ENCODE results near the gene PRR36. TPM values are rescaled to one million over a fixed set of nuclear protein-coding genes. Genes with fewer than 3 reads are reported as not detected.
A peak's percentile ranks its signal among the peaks of the same experiment; 100 is the strongest.

Gene PRR36
- total and polyA plus RNA-seq, 11 donors: 0.01 to 0.27 (median 0.08) TPM; not detected in 4

DNA sequence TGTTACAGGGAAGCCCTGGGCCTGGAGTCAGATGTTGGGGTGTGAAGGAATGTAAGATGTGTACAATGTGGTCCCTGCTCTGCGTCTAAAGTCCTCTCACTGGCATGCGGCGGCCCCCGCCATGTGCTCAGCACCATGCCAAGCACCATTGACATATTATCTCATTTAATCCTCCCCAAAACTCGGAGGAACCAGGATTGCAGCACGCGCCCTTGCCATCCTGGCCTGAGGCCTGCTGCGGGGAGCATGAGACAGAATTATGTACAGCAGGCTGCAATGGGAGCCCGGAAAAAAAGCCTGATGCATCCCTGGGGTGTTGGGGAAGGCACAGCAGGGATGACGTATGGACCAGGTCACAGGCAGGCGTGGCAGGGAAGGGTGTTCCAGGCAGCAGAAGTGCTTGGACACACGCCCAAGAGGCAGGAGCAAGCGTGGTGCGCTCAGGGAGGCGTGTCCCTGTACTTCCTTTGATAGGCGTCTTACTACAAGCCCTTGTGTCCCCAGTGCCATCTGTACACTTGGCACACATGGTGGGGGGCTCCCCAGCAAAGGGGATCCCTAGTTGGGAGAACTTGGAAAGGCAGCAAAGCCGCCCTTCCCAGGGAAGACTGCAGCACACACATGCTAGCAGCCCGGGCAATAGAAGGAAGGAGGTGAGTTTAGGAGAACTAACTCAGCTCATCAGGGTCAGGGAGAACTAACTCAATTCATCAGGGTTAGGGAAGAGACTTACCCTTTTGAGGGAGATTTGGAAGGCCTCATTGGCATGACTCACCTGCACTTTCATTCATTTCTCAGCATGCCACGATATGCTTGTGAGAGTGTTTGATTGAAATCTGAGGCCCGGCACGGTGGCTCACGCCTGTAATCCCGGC, 40.7 kb downstream of the PRR36 start:
- intact Hi-C loops (cut with DNase I): no loop called here
- DNase-seq: peak; percentile 78 to 92 (median 81)
- Histone ChIP-seq H3K36me3 (no peaks in the 10 kb centered on the region), H3K9me3 (no peaks in the 10 kb centered on the region), H3K4me3 (no peak overlapping the region), H3K4me1 (peaks cover 0 to 43% (median 22%) of the 10 kb centered on the region in 12 donors), H3K27me3 (no peaks in the 10 kb centered on the region), H3K27ac (peak overlapping the region in 4 of 12 donors; percentile 10 to 67 (median 32))
- WGBS, 4 donors: 47 to 65% (median 59%) methylated on average over 23 of the region's 23 CpGs
- TF ChIP-seq POLR2A (IDR thresholded peaks at IDR 0.05) (no peak), CTCF (IDR thresholded peaks at IDR 0.05) (no peak)
- peak in 3 of 4 donors; percentile 44 to 51 (median 47) for ATAC-seq

GRCh38 chr19:7832781-7833180, 41.4 kb downstream of the PRR36 start:
- no peak for TF ChIP-seq POLR2A (IDR thresholded peaks at IDR 0.05)
- no peak for TF ChIP-seq CTCF (IDR thresholded peaks at IDR 0.05)
- Histone ChIP-seq H3K36me3 (no peaks in the 10 kb centered on the region), H3K4me1 (peaks cover 0 to 43% (median 22%) of the 10 kb centered on the region in 12 donors), H3K4me3 (no peak overlapping the region), H3K9me3 (no peaks in the 10 kb centered on the region), H3K27ac (peak overlapping the region in 4 of 12 donors; percentile 4 to 67 (median 28)), H3K27me3 (no peaks in the 10 kb centered on the region)
- 51 to 65% (median 55%) methylated on average over 11 to 12 of the region's 12 CpGs for WGBS, 4 donors
- ATAC-seq (no peak), DNase-seq (no peak)
- intact Hi-C loops (cut with DNase I): no loop called here

GRCh38 chr19:7832009-7832408, 42.2 kb downstream of the PRR36 start:
- Histone ChIP-seq H3K4me3 (no peak overlapping the region), H3K4me1 (peaks cover 0 to 43% (median 22%) of the 10 kb centered on the region in 12 donors), H3K27ac (peak overlapping the region in 1 of 12 donors; percentile 67), H3K9me3 (no peaks in the 10 kb centered on the region), H3K27me3 (no peaks in the 10 kb centered on the region), H3K36me3 (no peaks in the 10 kb centered on the region)
- ATAC-seq (no peak), DNase-seq (peak in 1 of 5 donors; percentile 45)
- intact Hi-C loops (cut with DNase I): no loop called here
- WGBS, 4 donors: 87 to 91% (median 89%) methylated on average over 9 to 17 of the region's 17 CpGs
- no peak for TF ChIP-seq CTCF (IDR thresholded peaks at IDR 0.05)
- TF ChIP-seq POLR2A (IDR thresholded peaks at IDR 0.05): no peak

DNA sequence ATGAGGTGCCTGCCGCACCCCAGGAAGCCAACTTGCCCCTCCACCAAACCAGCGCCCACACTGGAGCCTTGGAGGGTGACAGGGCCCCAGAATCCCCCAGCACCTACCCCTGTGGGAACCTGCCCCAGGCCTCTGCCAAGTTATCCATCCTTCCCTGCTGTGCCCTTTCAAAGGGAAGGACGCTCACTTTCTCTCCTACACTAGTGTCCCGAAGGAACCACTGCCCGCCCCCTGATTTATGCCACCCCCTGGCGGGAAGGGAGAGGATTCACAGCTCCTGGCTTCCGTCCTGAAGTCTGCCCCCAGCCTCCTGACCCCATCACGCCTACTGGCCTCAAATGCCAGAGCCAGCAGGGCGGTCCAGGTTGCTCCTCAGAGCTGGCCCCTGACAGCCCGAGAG, 42.7 kb downstream of the PRR36 start:
- no peaks in the 10 kb centered on the region for H3K9me3 ChIP-seq
- no peak overlapping the region for H3K4me3 ChIP-seq
- no peaks in the 10 kb centered on the region for H3K27me3 ChIP-seq
- DNase-seq (peak in 1 of 5 donors; percentile 37), ATAC-seq (no peak)
- no peaks in the 10 kb centered on the region for H3K36me3 ChIP-seq
- 75 to 83% (median 77%) methylated on average over 9 to 10 of the region's 10 CpGs for WGBS, 4 donors
- no peak overlapping the region for H3K27ac ChIP-seq
- H3K4me1 ChIP-seq: peaks cover 0 to 43% (median 22%) of the 10 kb centered on the region in 12 donors
- TF ChIP-seq POLR2A (IDR thresholded peaks at IDR 0.05): no peak
- TF ChIP-seq CTCF (IDR thresholded peaks at IDR 0.05): no peak
- intact Hi-C loops (cut with DNase I): no loop called here
